NCI-H446 (cell line): ENCODE data around the gene SNX8.
A peak's percentile ranks its signal among the peaks of the same experiment; 100 is the strongest.

Experiments
- DNase-seq, 2 experiments: peaks; one replicate each; lab custom pipeline; 2025; lab: John Stamatoyannopoulos, UW

The SNX8 gene

DNA sequence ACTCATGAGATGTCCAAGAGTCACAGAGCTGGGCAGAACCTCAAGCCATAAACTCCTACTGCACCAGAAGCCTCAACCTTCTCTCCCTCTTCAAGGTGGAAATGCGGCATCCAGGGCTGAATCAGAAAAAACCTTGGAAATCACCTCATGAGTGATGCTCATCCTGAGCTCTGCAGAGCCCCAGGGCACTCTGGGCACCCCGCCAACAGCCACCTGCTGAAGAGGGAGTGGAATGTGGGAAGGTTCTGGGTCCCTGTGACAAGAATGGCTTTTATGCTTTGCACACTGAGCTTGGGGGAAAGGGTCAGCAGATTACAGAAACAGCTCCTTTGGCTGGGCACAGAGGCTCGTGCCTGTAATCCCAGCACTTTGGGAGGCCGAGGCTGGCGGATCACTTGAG, 53.4 kb downstream of the SNX8 start:
- DNase-seq: peak in 1 of 2 experiments; percentile 15

DNA sequence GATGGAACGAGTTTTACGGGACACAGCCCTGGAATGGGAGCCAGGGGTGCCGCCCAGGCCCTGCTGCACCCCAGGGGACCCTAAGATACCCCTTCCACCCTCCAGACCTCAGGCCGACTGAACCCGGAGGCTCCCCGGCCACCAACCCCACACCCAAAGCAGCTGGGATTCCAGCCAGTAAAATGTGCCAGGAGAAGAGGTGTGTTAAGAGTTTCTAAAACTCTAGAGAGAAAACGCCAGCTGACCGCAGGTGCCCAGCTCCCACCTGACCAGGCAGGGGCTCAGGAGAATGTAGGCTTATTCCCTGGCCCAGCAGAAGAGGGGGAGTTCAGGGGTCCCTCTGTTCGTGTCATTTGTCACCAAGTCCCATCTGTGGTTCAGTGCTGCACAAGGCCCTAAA, 54.8 kb downstream of the SNX8 start:
- no peak for DNase-seq

DNA sequence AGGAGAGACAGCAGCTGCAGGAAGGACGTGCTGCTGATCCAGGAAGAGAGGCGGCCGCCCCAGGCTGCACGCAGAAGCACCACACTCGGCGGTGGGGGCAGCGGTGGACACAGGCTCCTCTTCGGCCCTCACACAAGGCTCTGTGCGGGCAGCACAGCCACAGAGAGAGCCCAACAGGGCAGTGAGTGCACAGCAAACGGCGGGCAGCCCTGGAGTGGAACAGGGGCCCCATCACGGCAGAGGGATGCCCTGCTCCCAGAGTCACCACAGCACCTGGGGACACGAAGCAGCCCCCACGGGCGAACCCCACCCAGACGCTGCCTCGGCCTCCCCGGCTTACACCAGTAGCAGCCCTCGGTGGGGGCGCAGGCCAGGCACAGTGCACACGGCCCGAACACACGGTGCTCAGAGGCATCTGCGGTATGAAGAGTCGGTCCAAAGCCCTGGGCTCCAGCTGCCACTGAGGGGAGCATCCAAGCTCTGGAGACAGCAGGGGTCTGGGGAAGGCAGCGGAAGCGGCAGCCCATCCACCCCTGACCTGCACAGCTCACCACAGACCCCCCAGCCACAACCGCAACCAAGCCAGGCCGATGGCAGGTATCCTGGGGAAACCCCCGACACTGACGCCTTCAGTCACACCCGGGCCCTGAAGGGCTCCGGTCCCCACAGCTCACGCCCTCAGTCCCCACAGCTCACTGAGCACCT, 55.4 kb downstream of the SNX8 start:
- no peak for DNase-seq

DNA sequence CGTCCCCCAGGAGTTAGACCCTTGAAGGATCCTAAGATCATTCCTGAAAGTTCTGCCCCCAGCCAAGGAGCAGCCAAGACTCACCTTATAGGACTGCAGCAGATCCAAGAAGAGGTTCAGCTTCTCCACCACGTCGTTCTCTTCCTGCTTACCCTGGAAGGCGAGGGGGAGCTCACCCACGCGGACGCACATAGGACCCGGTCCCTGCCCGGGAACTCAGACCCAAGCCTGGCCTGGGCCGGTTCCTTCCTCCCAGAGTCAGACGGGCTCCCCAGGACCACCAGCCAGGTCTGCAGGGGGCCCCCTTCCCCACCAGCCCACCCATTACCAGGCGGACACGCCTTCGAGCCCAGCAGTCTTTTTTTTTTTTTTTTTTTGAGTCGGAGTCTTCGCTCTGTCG, 56.6 kb downstream of the SNX8 start:
- DNase-seq: no peak

DNA sequence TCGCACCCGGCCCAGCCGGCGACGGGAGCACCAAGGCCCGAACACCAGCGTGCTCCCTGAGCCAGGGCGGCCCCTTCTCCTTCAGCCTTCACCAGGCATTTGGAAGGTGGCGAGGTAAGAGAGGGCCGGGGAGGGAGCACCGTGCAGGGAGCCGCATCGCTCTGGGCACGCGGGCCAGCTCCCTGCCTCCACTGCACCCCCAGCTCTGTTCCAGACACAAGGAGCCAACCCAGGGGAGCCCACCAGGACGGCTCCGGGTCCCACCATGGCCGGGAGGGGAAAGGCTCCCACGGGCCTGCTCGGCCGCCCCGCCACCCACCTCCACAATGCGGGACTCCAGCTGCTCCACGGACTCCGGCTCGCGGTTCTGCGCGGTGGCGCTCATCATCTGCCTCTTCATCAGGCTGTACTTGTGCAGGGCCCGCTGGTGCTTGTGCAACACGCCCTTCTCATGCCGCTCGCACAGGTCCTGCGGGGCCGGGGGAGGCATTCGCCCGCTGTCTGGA, 57.1 kb downstream of the SNX8 start:
- DNase-seq: no peak

DNA sequence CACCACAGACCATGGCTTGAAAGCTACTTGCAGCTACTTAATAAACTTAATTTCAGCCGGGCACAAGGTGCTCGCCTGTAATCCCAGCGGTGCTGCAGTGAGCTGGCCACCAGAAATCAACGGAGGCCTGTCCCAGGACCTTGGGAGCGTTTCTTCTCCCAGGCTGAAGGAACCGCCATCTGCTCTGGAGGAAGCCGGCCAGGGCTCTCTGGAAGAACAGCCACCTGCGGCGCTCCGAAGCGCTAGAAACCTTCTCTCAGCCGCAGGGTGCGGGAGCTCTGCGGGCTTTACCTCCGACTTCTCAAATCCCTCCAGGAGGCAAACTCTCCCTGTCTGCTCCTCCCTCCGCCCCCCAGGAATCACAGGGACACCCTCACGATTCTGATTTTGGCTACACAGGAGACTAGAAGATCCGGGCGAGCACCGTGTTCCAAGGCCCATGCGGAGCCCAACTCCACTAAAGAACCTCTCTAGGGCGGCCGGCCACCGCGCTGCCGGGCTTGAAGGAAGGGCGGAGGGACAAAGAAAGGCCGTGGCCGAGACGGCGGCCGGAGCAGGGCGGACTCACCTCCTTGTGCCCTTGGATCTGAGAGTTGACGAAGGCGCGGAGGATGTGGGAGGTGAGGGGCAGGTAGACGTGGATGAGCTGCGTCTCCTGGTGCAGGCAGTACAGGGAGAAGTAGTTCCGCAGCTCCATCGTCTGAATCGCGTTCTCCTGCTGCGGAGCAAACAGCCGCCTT, 57.8 kb downstream of the SNX8 start:
- DNase-seq: no peak

DNA sequence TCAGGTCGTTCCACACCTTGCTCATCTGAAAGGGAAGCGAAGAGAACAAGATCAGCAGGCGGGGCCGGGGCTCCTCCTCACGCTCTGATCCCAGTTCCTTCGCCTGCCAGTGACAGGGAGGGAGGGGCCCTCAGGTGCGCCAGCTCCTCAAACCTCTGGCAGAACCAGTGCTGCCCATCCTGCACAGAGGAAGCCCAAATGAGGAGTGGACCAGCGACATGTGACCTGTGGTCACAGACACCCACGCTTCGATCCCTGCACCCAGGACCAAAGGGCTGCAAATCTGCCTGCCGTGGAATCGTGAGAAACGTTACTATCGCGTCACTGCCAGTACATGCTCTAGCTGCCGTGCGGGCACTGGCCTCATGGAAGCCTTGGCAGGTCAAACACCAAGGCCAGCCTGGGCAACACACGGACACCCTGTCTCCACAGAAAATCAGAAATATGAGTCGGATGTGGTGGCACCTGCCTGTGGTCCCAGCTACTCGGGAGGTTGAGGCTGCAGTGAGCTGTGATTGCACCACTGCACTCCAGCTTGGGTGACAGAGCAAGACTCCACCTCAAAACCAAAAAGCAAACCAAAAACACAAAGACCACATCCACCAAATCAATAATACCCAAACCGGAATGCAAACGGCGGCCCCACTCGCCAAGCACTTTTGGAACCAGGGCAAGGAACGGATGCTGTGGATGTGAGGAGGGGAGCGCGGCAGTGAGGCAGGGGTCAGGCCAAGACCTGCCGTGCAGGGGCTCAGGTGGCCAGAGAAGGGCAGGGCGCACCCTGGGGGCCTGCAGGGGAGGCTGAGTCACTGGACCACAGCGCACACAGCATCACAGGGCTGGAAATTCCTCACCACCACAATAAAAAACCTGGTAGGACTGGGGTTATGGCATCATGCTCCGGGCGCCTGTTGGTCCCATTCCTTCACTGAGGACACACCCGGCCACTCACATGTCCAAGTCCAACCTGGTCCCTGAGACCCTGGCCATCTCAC, 58.8 kb downstream of the SNX8 start:
- no peak for DNase-seq

DNA sequence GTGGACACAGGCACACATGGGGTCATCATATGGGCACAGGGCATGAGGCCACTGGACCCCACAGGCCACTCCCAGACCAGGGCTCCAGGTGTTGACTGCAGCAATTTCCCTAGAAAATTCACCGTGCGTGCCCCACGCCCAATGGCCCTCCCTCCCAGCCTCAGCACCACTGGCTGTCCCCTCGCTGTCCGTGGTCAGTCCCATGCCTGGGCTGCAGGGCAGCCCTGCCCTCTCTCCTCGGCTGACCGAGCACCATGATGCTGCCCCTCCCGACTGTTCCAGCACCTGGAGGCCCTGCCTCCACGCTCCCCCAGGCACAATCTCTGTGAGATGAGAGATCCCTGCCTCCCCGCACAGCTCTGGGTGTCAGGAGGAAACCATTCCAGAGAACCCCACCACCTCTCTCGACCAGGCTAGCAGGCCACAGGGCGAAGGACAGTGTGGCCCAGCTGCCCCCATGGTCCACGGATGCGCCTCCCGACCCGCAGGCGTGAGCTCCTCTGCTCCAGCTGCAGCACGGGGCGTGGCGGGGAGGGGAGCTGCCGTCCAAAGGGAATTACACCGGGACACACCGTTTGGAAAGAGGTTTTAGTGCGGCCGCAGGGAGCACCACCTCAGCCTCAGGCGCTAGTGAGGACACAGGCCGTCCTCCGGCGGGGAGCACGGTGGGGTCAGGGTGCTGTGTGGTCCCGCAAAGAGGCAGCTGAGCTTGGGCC, 59.7 kb downstream of the SNX8 start:
- DNase-seq: no peak

DNA sequence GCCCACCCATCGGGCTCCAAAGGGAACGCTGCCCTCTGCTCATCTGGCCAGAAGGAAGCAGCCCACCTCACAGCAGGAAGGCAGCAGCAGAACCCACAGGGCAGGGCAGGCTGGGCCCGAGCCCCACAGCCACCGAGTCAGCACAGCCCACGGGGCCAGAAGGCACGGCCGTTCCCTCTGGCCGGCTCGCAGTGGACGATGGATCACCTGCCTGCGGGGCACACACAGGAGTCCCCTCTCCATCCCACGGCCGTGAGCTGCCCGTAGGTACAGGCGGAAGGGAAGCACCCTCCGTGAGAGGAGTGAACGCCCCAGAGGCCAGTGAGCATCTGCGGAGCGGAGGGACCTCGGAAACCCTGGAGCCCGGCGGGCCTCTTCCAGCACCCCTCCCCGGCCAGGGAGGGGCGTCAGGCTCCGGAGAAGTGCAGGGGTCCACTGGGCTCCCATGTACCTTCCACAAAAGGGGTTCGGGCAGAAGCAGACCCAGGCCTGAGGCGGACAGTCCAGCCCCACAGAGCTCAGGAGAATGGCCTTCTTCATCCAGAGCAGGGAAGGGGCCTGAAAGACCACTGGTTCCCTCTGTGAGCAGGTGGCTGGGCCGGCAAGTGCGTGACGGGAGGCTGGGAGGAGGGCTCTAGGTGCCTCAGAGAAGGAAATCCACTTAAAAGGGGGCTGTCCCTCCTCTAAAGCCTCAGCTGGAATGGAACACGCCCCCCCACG, 60.6 kb downstream of the SNX8 start:
- no peak for DNase-seq

DNA sequence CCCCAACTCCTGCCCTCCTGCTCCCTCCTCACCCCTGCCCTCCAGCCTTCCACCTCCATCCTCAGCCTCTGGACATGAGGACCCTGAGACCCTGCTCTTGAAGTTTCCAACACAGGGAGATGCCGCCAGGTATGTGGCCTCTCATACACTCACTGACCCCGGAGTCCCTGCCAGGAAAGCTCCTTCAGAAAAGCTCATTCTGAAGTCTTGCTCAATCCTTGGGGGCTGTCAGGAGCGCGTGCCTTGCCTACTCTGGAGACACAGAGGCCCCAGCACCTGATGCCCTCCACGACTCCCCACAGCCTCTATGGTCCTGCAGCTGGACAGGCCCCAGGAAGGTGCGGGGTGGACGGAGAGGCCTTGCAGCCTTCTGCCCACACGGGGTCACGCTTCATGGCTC, 61.2 kb downstream of the SNX8 start:
- DNase-seq: no peak

DNA sequence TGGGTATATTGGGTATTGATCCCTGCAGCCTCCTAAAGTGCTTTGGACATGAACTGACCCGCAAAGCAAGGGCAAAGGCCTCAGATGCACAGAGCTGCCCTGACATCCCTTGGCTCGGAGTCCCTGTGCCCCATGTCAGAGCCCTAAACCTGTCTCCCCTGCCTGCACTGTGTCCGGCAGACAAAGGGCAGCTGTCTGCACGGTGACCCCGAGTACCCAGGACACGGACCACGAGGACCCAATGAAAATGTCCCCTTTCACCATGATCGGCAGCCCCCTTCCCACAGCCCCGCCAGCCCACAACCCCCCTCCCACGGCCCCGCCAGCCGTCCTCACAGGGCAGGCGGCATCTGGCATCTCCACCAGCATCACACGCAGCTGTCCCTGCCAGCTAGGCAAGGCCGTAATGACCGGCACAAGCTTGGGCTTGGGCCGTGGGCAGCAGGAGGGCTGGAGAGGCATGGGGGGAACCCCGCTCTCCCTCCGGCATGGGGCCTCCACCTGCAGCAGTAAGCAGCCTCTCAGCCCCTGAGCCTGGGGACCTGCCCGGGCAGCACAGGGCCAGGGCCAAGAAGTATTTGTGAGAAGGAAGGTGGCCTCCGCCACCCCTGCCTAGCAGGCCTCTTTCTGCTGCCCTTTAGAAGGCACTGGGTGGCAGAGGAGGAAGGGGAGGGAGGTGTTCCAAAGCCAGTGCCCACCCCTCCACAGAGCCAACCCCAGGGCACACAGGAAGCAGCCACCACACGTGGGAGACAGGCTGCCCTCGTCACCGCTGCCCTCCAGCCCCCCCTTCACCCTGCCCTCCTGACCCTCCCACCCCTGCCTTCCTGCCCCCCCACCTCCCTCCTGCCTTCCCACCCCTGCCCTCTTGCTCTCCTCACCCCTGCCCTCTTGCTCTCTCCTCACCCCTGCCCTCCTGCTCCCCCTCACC, 62.1 kb downstream of the SNX8 start:
- DNase-seq: no peak

DNA sequence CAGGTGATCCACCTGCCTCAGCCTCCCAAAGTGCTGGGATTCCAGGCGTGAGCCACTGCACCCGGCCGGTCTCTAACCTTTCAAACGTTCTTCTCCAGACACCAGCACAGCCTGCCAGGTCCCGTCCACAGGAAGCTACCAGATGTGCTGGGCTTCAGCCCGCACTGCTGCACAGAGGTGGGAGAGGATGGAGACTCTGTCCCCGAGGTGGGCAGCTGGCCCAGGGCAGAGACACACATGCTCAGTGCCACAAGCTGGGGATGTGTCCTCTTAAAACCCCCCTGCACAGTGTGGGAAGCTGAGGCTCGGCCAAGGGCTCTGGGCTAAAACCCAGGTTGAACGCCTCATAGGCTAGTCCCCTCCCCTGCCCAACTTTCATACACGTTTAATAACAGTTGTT, 62.9 kb downstream of the SNX8 start:
- DNase-seq: no peak

DNA sequence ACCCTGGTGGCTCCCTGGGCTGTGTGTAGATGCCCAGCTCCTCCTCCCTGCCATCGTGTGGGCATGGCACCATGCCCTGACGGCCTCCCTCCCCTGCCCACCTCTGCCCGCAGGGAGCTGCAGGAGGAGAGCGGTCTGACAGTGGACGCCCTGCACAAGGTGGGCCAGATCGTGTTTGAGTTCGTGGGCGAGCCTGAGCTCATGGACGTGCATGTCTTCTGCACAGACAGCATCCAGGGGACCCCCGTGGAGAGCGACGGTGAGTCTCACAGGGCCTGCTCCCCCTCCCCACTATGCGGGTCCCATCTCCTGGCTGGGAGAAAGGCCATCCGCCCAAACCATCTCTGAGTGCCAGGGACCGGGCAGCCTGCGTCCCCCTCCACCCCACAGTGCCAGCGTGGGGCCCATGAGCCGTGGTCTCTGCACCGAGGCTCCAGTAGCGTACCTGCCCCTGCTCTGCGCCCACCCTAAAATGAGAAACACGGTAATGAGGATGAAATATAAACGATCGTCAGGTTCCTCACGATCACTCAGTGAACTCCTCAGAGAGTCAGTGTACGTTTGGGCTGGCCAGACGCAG, 64.4 kb downstream of the SNX8 start:
- no peak for DNase-seq

DNA sequence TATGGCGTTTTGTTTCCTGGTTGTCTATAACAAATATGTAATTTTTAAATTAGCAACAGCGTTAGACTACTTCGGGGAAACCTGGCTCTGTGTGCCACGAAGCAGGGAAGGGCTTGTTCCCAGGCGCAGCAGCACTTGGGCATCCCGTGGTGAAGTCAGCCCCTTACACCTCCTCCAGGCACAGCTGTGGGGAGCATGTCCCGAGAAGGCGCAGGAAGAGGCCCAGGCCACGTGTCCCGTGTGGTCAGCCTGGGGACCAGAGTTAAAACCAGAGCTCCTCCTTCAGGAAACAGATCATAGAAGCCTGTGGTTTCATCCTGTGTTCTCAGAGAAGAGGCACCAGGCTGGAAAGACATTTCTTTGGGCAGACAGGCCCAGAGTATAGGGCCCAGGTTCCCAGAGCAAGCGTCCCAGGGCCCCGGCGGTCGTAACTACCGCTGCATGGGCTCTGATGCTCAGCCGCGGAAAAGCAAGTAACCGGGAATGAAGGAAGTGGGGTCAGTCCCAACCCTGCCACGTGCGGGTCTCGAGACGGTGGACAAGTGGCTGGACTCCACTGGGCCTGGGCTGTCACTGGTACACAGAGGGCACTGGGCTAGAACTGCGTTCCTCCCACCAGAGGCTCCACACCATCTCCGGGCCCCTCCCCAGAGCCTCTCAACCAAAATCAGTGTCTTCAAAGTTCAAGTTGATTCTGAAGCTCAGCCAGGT, 65.1 kb downstream of the SNX8 start:
- no peak for DNase-seq

DNA sequence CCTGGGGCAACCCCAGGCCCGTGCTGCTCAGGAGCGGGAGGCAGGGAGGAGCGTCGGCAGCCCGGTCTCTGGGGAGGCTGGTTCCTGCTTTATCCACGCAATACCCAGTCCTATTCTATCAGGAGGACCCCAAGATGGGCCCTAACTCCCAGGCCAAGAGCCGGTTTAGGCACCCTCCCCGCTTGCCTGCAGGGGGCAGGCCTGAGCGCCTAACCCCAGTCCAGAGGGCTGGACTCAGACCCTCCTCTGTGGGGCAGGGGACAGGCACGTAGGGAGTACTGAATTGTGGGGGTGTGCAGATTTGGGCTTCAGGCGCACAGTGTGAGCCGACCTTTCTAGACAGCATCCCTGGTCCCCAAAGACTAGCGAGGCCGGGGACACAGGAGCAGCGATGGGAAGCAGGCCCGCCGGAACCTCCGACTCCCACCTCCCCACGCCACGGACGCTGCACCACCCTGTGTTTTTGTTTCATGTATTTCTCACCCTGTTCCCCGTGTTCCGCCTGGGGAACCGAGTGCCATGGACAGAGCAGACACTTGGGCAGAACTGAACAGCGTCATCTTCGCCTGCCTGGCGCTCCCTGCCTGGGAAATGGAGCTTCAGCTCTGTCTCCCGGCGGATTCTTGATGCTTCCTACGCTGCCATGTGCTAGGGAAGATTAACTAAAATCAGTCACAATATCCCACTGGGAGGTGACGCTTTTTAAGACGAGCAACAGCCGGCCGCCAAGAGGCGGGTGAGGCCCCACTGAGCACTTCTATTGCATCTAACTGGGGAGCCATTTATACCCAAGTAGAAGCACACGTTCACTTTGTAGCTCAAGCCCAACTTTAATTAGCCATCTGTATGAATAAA, 66.9 kb downstream of the SNX8 start:
- peak in 1 of 2 experiments; percentile 17 for DNase-seq

DNA sequence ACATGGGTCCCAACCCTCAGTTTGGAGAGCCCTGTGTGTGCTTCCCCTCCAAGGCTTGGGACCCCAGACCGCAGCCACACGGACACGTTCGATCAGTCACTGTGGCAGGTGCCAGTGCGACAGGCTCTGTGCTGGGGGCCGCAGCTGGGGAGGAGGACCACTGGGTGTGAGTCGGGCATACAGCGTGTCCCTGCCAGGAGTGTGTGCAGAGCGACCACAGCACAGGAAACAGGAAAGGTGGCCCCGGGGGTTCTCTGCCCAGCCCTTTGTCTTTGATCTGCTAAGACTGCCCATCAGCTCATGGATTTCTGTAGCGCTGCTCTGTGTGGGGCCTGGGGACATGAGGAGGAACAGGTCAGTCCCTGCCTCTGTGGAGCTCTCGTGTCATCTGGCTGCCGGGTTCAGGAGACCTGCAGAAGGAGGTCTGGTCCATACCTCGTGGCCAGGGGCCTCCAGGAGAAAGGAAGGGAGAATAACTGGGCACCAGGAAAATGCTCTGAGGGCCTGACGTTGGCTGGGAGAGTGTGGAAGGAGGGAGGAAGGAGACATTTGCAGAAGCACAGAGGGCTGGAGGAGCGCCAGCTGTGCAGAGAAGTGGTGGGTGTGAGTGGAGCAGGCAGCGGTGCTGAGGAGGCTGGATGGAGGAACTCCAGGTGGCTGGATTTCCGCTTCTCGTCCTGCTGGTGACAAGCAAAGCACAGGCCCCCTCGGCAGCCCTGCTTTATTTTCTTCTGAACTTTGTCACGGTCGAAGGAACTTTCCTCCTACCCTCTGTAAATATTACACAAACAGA, 68.2 kb downstream of the SNX8 start:
- DNase-seq: no peak

DNA sequence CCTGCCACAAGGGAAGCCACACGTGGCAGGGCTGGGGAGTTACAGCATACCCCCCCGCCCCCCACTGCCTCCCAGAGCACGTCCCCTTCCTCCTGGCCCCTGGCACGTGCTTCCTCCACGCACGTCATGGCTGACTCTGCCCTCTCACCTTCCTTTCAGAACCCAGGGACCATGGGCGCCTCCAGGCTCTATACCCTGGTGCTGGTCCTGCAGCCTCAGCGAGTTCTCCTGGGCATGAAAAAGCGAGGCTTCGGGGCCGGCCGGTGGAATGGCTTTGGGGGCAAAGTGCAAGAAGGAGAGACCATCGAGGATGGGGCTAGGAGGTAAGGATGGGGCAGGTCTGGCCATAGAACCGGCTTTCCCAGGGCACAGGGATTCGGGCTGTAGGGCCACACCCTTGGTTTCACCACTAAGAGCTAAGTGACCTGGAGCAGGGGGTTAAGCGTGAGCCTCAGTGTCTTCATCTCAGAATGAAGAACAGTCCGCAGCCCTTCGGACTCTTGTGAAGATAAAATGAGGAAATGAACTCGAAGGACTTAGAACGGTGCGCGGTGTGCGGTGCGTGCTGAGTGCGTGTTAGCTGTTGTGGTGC, 69.7 kb downstream of the SNX8 start:
- DNase-seq: no peak
